Fibroblast of lung (primary cell): ENCODE data around the gene PACS2. TPM values are rescaled to one million over a fixed set of nuclear protein-coding genes. Genes with fewer than 3 reads are reported as not detected.
A peak's percentile ranks its signal among the peaks of the same experiment; 100 is the strongest.

ENCODE experiments used
- DNase-seq, 2 donors: peaks; one replicate each; pipeline versions ENCODE4 v3.0.0 to v3.0.0-alpha.2; 2010; ENCODE audit warnings: low read depth in 2 of 2
- H2AFZ ChIP-seq: 2 replicates; pipeline ENCODE4 v1.5.1; 2012; ENCODE audit warnings: low read length, control low read depth, inconsistent platforms
- H3K27ac ChIP-seq: 2 replicates; pipeline ENCODE4 v1.5.1; 2011; ENCODE audit warnings: low read length, control low read depth; ENCODE audit not compliant: insufficient read depth
- H3K27me3 ChIP-seq: 2 replicates; pipeline ENCODE4 v1.5.1; 2011; ENCODE audit warnings: mild to moderate bottlenecking, low read length; ENCODE audit not compliant: control insufficient read depth, insufficient read depth
- H3K36me3 ChIP-seq: 2 replicates; pipeline ENCODE4 v1.5.1; 2011; ENCODE audit warnings: low read length; ENCODE audit not compliant: control insufficient read depth, insufficient read depth
- H3K4me1 ChIP-seq: 2 replicates; pipeline ENCODE4 v1.5.1; 2011; ENCODE audit warnings: low read length; ENCODE audit not compliant: control insufficient read depth, insufficient read depth; ENCODE audit errors: extremely low read depth
- H3K4me2 ChIP-seq: 2 replicates; pipeline ENCODE4 v1.5.1; 2011; ENCODE audit warnings: low read length, control low read depth; ENCODE audit not compliant: insufficient read depth; ENCODE audit errors: extremely low read depth
- H3K4me3 ChIP-seq, 4 experiments: fragments of 200-600 bp in 1 of 4; sonication (generic) in 1 of 4; replicated peaks in 1 of 4; 2 replicates each; pipeline ENCODE4 v1.5.1; 2011 to 2016; ENCODE audit warnings: low read length in 4 of 4, low read depth in 3 of 4, mild to moderate bottlenecking in 3 of 4, control low read depth in 2 of 4, inconsistent platforms in 1 of 4, mixed read lengths in 1 of 4; ENCODE audit not compliant: insufficient read depth in 1 of 4; ENCODE audit errors: control extremely low read depth in 1 of 4
- H3K79me2 ChIP-seq: 2 replicates; pipeline ENCODE4 v1.5.1; 2012; ENCODE audit warnings: mild to moderate bottlenecking, low read length, inconsistent platforms; ENCODE audit not compliant: control insufficient read depth, insufficient read depth
- H3K9ac ChIP-seq: 2 replicates; pipeline ENCODE4 v1.5.1; 2011; ENCODE audit warnings: mild to moderate bottlenecking, low read length, control low read depth; ENCODE audit not compliant: insufficient read depth
- H3K9me3 ChIP-seq: 2 replicates; pipeline ENCODE4 v1.5.1; 2012; ENCODE audit warnings: low read depth, low read length; ENCODE audit not compliant: control insufficient read depth, insufficient read depth
- H4K20me1 ChIP-seq: 2 replicates; pipeline ENCODE4 v1.5.1; 2011; ENCODE audit warnings: low read length; ENCODE audit not compliant: control insufficient read depth, insufficient read depth; ENCODE audit errors: extremely low read depth
- CTCF ChIP-seq, 2 donors: IDR thresholded peaks in 1 of 2; conservative IDR thresholded peaks in 1 of 2; 1 replicate in 1 of 2; 2 replicates in 1 of 2; pipeline ENCODE4 v1.5.1; 2011 to 2012; ENCODE audit warnings: low read length in 2 of 2, control low read depth in 1 of 2, inconsistent platforms in 1 of 2, low read depth in 1 of 2, mild to moderate bottlenecking in 1 of 2
- EZH2 ChIP-seq: IDR thresholded peaks from 2 replicates; pipeline ENCODE4 v1.5.1; 2012; ENCODE audit warnings: low read length, control low read depth, mild to moderate bottlenecking; ENCODE audit errors: missing control alignments
- polyA plus RNA-seq, 2 donors: library from polyadenylated mRNA; depleted of rRNA in 1 of 2; stranded (reverse) in 1 of 2; unstranded in 1 of 2; fragments of >200 nt; gene quantifications; 2 replicates each; pipeline ENCODE4 v1.2.1, GENCODE V29; 2011 to 2012; ENCODE audit warnings: missing spikeins in 1 of 2
- total RNA-seq: library from RNA; depleted of rRNA; stranded (reverse); fragments of >200 nt; gene quantifications from 2 replicates; pipeline ENCODE4 v1.2.1, GENCODE V29; 2014

PACS2 gene
- total and polyA plus RNA-seq, 2 donors (not counting 1 experiment from before 2014, with no cell fraction given), result 20.3 to 52.5 TPM

- Histone ChIP-seq H3K27ac (no peak overlapping the region), H2AFZ (no peak overlapping the region), H3K9ac (no peak overlapping the region), H3K36me3 (no peaks in the 10 kb centered on the region), H3K79me2 (peaks cover 12% of the 10 kb centered on the region), H4K20me1 (no peaks in the 10 kb centered on the region), H3K4me2 (peak overlapping the region; percentile 13), H3K27me3 (no peaks in the 10 kb centered on the region), H3K4me3 (peak overlapping the region in 2 of 4 experiments; percentile 10 to 32), H3K4me1 (peaks cover 16% of the 10 kb centered on the region), H3K9me3 (no peaks in the 10 kb centered on the region)
- DNase-seq, result peak; percentile 33 to 64
- no peak for TF ChIP-seq EZH2
- TF ChIP-seq CTCF (conservative IDR thresholded peaks at IDR 0.05 in 1 of 2, IDR thresholded peaks at IDR 0.05 in 1 of 2; ENCODE audit: low read depth in 1 of 2, low read length in 2 of 2), result peak in 1 of 2 donors; percentile 14
Measured at GRCh38 chr14:105317546-105317945, 3.0 kb downstream of the PACS2 start.

DNA sequence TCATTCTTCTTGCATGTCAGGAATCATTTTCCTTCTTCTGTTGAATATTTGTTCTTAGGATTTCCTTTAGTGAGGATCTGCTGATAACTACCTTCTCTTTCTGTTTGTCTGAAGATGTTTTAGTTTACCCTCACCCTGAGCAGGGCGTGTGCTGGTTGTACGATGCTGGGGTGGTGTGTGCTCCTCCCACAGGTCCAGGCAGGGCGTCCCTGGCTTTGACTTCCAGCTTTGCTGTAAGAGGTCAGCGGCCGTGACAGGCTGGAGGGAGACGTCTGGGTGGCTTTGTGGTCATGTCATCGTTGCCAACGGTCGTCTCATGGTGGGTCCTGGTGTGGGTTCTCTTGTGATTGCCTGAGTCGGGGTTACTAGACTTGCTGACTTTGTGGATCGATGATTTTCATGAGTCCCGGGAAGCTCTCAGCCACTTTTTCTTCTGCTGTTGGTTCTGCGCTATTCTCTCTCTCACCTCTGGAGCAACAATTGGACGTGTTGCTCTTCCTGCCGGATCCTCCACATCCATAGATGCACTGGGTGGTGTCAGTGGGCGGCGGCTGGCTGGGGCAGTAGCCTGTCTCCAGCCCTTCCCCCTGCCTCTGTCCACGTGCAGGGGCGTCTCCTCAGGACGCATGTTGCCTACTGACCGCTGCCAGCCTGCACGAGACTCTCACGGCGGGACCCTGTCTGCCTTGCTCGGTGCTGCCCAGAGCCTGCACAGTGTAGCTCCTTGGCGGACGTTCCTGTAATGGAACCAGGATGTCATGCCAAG, 8.4 kb downstream of the PACS2 start:
- no peak overlapping the region for H3K4me3 ChIP-seq
- H3K27me3 ChIP-seq, result no peaks in the 10 kb centered on the region
- H3K4me2 ChIP-seq, result peak overlapping the region; percentile 59
- no peaks in the 10 kb centered on the region for H3K36me3 ChIP-seq
- no peaks in the 10 kb centered on the region for H3K4me1 ChIP-seq
- TF ChIP-seq EZH2, result no peak
- no peak for TF ChIP-seq CTCF (conservative IDR thresholded peaks at IDR 0.05 in 1 of 2, IDR thresholded peaks at IDR 0.05 in 1 of 2; ENCODE audit: low read depth in 1 of 2, low read length in 2 of 2)
- no peaks in the 10 kb centered on the region for H4K20me1 ChIP-seq
- no peak overlapping the region for H2AFZ ChIP-seq
- no peak overlapping the region for H3K9ac ChIP-seq
- peaks cover 23% of the 10 kb centered on the region for H3K79me2 ChIP-seq
- no peaks in the 10 kb centered on the region for H3K9me3 ChIP-seq
- no peak for DNase-seq
- H3K27ac ChIP-seq, result no peak overlapping the region

GRCh38 chr14:105323663-105324062, 9.1 kb downstream of the PACS2 start:
- H3K27ac ChIP-seq, result no peak overlapping the region
- no peaks in the 10 kb centered on the region for H3K27me3 ChIP-seq
- no peaks in the 10 kb centered on the region for H3K36me3 ChIP-seq
- H3K79me2 ChIP-seq, result peaks cover 21% of the 10 kb centered on the region
- H2AFZ ChIP-seq, result no peak overlapping the region
- TF ChIP-seq CTCF (conservative IDR thresholded peaks at IDR 0.05 in 1 of 2, IDR thresholded peaks at IDR 0.05 in 1 of 2; ENCODE audit: low read depth in 1 of 2, low read length in 2 of 2) (no peak), EZH2 (no peak)
- no peak for DNase-seq
- no peak overlapping the region for H3K9ac ChIP-seq
- no peaks in the 10 kb centered on the region for H4K20me1 ChIP-seq
- H3K4me3 ChIP-seq, result no peak overlapping the region
- H3K4me2 ChIP-seq, result no peak overlapping the region
- H3K9me3 ChIP-seq, result no peaks in the 10 kb centered on the region
- no peaks in the 10 kb centered on the region for H3K4me1 ChIP-seq
